Measurements from ENCODE around the gene SMOC1.

The SMOC1 gene

DNA sequence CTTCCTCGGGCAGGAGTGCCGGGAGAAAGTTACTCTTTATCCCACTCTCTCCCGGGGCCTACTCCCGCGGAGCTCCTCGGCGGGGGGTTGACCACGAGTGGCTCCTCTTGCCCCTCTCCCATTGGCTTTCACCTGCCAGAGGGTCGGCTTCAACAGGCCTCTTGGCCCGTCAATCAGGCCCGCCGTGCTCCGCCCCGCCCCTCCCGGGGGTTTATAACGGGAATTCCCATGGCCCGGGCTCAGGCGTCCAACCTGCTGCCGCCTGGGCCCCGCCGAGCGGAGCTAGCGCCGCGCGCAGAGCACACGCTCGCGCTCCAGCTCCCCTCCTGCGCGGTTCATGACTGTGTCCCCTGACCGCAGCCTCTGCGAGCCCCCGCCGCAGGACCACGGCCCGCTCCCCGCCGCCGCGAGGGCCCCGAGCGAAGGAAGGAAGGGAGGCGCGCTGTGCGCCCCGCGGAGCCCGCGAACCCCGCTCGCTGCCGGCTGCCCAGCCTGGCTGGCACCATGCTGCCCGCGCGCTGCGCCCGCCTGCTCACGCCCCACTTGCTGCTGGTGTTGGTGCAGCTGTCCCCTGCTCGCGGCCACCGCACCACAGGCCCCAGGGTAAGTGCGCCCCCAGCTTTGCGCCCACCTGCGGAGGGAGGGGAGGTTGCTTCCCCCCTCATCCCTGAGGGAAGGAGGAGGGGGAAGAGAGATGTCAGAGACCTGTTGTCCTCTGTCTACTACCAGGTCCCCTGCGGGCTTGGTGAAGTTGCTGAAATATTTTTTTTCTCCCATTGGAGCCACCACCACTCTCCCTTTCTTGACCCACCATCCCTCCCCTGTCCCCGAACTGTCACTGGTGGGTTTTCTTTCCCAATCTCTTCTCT lies at the start of gene SMOC1:
SMOC1 (plus strand) TSS at position 242 of the 869 bp plus-strand sequence; CDS start at position 505, 263 bp downstream.
- DNase-seq (ENCODE audit: low spot score): peak; percentile 63

- no peak for DNase-seq (ENCODE audit: low spot score)
Observed at GRCh38 chr14:69838881-69839416, 40.3 kb upstream of the SMOC1 start.

DNA sequence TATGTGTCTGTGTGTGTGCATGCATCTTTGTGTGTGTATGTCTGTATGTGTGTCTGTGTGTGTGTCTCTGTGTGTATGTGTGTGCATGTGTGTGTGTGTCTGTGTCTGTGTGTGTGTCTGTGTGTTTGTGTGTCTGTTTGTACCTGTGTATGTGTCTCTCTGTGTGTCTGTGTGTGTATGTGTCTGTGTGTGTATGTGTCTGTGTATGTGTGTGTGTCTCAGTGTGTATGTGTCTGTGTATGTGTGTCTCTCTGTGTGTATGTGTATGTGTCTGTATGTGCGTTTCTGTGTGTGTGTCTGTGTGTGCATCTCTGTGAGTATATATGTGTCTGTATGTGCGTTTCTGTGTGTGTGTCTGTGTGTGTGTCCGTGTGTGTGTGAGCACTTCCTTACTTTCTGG lies 39.6 kb upstream of the SMOC1 start:
- DNase-seq (ENCODE audit: low spot score): no peak

- DNase-seq (ENCODE audit: low spot score): no peak
Observed at GRCh38 chr14:69841656-69842055, 37.6 kb upstream of the SMOC1 start.

- no peak for DNase-seq (ENCODE audit: low spot score)
Observed at GRCh38 chr14:69842686-69843420, 36.4 kb upstream of the SMOC1 start.

- no peak for DNase-seq (ENCODE audit: low spot score)
Observed at GRCh38 chr14:69844171-69844570, 35.0 kb upstream of the SMOC1 start.

- DNase-seq (ENCODE audit: low spot score): no peak
Observed at GRCh38 chr14:69845050-69845581, 34.1 kb upstream of the SMOC1 start.

GRCh38 chr14:69845787-69846186 lies 33.4 kb upstream of the SMOC1 start:
- no peak for DNase-seq (ENCODE audit: low spot score)

GRCh38 chr14:69848156-69848555 lies 31.1 kb upstream of the SMOC1 start:
- no peak for DNase-seq (ENCODE audit: low spot score)

GRCh38 chr14:69848903-69849391 lies 30.3 kb upstream of the SMOC1 start:
- DNase-seq (ENCODE audit: low spot score): no peak

DNA sequence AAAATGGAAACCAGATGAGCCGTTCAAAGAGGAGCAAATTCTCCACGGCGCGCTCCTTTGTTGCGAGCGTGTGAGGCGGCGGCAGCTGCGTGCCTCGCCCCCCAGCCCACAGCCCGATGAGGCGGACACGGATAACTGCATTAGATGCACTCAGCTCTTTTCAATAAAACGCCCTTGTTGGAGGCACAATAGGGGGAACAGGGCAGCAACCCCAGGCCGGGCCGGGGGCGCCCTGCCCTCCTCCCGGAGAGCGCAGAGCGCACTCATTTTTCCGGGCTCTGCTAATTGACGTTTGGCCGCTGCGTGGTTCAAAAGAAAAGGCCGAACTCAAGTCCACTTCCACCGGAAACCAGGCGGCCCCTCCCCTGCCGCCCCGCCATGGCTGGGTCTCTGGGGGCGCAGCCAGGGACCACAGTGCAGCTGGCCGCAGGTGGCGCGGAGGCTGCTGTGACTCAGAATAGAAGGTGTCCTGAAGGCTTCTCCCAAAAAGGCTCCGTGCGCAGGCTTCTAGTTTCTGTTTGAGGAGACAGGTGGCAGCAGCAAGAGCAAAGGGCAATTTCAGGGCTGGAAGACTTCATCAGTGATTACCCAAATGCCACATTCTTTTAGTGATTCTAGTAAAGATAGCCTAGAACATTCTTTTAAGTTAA lies 29.0 kb upstream of the SMOC1 start:
- no peak for DNase-seq (ENCODE audit: low spot score)

GRCh38 chr14:69850736-69851112 lies 28.5 kb upstream of the SMOC1 start:
- no peak for DNase-seq (ENCODE audit: low spot score)

DNA sequence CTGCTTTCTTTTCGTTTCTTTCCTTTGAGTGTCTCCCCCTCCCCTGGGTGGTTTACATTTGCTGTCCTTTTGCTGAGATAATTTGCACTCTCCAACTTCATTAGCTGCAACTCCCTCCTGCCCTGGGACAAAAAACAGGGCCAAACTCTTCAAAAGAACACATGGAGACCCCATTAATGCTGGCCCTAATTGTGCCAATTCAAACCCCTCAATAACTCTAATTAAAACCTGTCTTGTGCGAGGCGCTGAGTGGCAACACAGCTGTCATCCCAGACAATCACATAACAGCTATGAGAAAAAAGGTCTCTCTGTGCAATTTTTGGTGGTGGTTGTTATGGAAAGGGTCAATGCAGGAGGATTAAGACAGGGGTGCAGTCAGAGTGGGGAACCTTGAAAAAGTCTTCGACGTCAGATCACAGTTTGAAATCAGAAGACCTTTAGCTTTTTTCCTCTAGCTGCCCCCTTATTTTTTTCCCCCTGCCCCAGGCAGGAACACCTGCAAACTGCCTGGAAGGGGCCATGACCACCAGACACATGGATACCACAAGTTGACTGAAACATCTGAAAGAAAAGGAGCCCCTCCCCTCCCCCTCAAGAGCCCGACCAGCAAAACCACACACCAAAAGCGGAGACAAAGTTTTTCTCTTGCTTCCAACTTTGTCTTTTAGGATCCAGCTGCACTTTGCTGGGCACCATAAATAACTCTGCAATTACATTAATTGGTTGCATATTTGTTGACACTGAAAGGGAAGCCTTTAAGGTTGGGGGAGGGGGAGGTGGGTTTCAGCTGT lies 26.5 kb upstream of the SMOC1 start:
- no peak for DNase-seq (ENCODE audit: low spot score)

DNA sequence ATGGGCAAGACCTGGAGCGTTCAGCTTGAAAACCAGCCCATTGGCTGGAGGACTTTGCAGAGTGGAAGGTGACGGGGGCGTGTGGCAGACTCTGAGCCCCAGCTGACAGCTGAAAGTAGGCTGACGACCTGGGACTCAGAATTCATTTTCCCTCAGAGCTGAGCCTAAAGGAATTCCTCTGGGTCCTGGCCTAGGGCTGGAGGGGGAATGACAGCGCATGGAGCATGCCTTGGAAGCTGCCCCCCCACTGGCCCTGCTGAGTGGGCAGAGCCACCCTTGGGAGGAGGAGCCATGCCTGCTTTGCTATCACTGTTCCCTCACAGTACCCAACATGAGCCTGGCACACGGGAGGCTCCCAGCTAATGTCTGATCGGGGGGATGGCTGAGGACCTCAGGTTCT lies 25.4 kb upstream of the SMOC1 start:
- DNase-seq (ENCODE audit: low spot score): no peak

DNA sequence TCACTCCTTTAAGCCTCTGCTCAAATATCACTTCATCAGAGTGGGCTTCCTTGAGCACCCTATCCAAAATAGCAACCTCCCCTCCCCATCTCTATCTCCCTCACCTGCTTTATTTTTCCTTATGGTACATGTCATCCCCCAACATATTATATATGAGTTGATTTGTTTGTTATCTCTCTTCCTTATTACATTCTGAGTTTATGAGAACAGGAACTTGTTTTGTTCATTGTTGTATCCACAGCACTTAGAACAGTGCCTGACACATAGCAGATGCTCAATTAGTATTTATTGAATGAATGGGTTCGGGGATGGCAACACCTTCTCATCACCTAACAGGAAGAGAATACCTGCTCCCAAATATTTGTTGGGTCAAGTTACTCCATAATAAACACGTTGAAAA lies 24.6 kb upstream of the SMOC1 start:
- DNase-seq (ENCODE audit: low spot score): no peak

GRCh38 chr14:69855180-69855832 lies 23.9 kb upstream of the SMOC1 start:
- DNase-seq (ENCODE audit: low spot score): no peak

DNA sequence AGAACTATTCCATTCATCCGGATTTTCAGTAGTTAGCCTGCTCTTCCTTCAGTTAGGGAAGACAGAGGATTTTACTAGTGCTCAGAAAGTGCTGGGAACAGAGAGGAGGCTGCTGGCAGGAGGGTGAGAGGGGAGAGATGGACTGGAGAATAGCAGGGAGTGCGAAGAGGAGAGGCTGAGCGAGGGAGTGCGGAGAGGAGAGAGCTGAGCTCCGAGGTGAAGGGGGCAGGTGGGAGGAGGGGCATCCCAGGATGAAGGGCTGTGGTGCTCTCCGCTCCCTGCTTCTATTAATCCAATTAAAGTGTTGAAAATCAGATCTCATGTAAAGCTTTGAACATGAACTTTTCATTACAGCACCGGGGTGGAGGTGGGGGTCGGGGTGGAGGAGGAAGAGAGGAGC lies 20.4 kb upstream of the SMOC1 start:
- no peak for DNase-seq (ENCODE audit: low spot score)

DNA sequence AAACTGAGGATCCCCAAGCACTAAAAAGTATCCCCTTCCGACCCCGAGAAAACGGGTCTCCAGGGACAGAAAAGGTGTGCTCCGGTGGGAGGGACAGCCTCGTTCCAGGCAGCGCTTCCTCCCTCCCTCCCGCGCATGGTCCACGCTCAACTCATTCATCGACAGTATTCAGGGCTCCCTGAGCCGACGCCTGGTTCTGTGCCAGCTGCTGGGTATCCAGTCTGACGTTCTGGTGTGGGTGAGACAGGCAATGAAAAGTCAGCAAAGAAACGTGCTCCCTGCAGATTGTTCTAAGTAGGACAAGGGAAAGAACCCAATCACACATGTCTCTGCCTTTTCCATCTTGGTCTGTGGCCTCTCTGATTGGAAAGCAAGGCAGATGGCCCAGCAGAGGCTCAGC lies 19.6 kb upstream of the SMOC1 start:
- no peak for DNase-seq (ENCODE audit: low spot score)

GRCh38 chr14:69860221-69860620 lies 19.0 kb upstream of the SMOC1 start:
- DNase-seq (ENCODE audit: low spot score): no peak

- no peak for DNase-seq (ENCODE audit: low spot score)
Observed at GRCh38 chr14:69861025-69861569, 18.1 kb upstream of the SMOC1 start.
